Tibial nerve (tissue), 4 donors: ENCODE measurements around the gene RALB. TPM values are rescaled to one million over a fixed set of nuclear protein-coding genes. Genes with fewer than 3 reads are reported as not detected.

Experiments used
- DNase-seq, 2 donors: peaks; one replicate each; pipeline ENCODE4 v3.0.0-alpha.2; 2019; ENCODE audit warnings: low spot score in 2 of 2
- H3K27ac ChIP-seq, 4 donors: fragments of 200-600 bp; sonication (generic) in 3 of 4; one replicate each; pipeline ENCODE4 v1.5.1; 2017 to 2019; ENCODE audit warnings: mild to moderate bottlenecking in 1 of 4
- H3K27me3 ChIP-seq, 2 donors: fragments of 200-600 bp; sonication (generic) in 1 of 2; one replicate each; pipeline versions ENCODE4 v1.5.1 to v1.6.0; 2017 to 2019
- H3K36me3 ChIP-seq, 3 donors: fragments of 200-600 bp; sonication (generic); one replicate each; pipeline ENCODE4 v1.5.1; 2018 to 2019
- H3K4me1 ChIP-seq, 4 donors: fragments of 200-600 bp; sonication (generic) in 3 of 4; one replicate each; pipeline ENCODE4 v1.5.1; 2017 to 2019
- H3K4me3 ChIP-seq, 4 donors: fragments of 200-600 bp; sonication (generic) in 3 of 4; one replicate each; pipeline ENCODE4 v1.5.1; 2017 to 2019; ENCODE audit warnings: mild to moderate bottlenecking in 1 of 4, moderate library complexity in 1 of 4
- H3K9me3 ChIP-seq, 4 donors: fragments of 200-600 bp; sonication (generic) in 3 of 4; one replicate each; pipeline ENCODE4 v1.5.1; 2017 to 2019
- CTCF ChIP-seq, 5 experiments: fragments of 200-600 bp in 3 of 5; fragments of 450-650 bp in 2 of 5; sonication (generic) in 3 of 5; IDR thresholded peaks; one replicate each; pipeline ENCODE4 v1.5.1; 2016 to 2019; ENCODE audit warnings: antibody characterized with exemption in 5 of 5, mild to moderate bottlenecking in 3 of 5, moderate library complexity in 2 of 5
- EP300 ChIP-seq, 2 donors: sonication (generic); formaldehyde crosslinking; IDR thresholded peaks; one replicate each; pipeline ENCODE4 v1.6.1; 2017; ENCODE audit warnings: antibody characterized with exemption in 2 of 2, mild to moderate bottlenecking in 1 of 2
- POLR2A ChIP-seq, 2 donors: fragments of 450-650 bp; IDR thresholded peaks; one replicate each; pipeline ENCODE4 v1.6.1; 2017; ENCODE audit warnings: antibody characterized with exemption in 2 of 2, mild to moderate bottlenecking in 2 of 2, moderate library complexity in 2 of 2
- WGBS, 2 donors: methylation state at CpG; one replicate each; pipeline ENCODE4 v1.1.5; 2018; 5-methylcytosine and 5-hydroxymethylcytosine counted together
- total RNA-seq, 4 donors: library from RNA; depleted of rRNA; stranded (reverse); fragments of >200 nt; gene quantifications; one replicate each; pipeline ENCODE4 v1.1.0, GENCODE V29; 2016

The RALB gene
- total RNA-seq, 4 donors from 2014 or later = 35.1 to 40.4 (median 39.8) TPM

GRCh38 chr2:120221616-120222015 lies 31.0 kb upstream of the RALB start:
- H3K4me1 ChIP-seq = peaks cover 0 to 25% (median 8%) of the 10 kb centered on the region in 4 donors
- H3K27ac ChIP-seq = no peak overlapping the region
- peaks cover 0 to 38% (median 0%) of the 10 kb centered on the region in 3 donors for H3K36me3 ChIP-seq
- no peak overlapping the region for H3K4me3 ChIP-seq
- no peak for DNase-seq
- no peak for TF ChIP-seq EP300 (IDR thresholded peaks at IDR 0.05)
- TF ChIP-seq POLR2A (IDR thresholded peaks at IDR 0.05) = no peak
- TF ChIP-seq CTCF (IDR thresholded peaks at IDR 0.05) = no peak
- H3K27me3 ChIP-seq = no peaks in the 10 kb centered on the region
- WGBS, 2 donors = 97 to 98% methylated on average over 8 of the region's 8 CpGs
- H3K9me3 ChIP-seq = peaks cover 0 to 4% (median 0%) of the 10 kb centered on the region in 4 donors

- WGBS, 2 donors = 81 to 82% methylated on average over 47 to 49 of the region's 49 CpGs
- no peak for DNase-seq
- peaks cover 0 to 25% (median 8%) of the 10 kb centered on the region in 4 donors for H3K4me1 ChIP-seq
These were observed 30.2 kb upstream of the RALB start for GRCh38 chr2:120222186-120223033.

DNA sequence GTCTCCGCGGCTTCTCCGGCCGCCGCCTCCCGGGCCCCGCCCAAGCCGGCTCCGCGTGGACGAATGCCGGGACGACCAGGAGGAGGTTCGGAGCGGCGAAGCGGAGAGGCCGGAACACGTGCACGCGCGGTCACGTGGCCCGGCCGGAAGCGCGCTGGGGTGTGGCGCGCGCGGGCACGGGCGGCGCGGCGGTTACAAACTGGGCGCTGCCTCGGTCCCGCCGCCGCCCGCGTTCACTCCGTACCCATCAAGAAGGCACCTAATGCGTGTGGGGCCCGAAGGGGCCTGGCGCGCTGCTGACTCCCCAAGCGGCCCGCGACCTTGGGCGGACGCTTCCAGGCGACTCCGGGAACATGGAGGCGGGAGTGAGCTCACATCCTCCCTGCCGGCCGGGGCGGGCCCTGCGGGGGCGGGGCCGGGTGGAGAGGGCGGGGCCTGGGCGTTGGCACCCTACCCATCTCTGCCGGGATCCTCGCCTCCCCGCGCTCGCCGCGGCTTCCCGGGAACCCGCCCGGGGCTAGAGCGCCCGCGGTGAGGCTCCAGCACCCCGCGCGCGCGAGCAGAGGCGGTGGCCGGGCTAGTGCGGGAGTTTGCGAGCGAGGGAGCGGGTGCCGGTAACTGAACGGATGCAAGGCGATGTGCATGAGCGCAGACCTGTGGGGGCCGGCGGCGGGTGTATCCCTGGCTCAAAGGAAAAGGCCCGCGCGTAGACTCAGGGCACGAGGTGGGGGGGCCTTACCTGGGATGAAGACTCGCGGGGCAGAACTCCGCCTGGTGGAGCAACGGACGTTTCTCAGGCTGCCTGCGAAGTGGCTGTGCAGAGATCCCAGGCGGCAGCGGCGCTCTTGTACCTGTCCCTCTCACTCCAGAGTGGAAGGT lies 29.4 kb upstream of the RALB start, which contains the start of gene TMEM185B:
TSS of gene TMEM185B (minus strand) at position 367 of the 879 bp plus-strand sequence. CDS start 424 bp downstream, outside the sequence.
- Histone ChIP-seq H3K4me1 (peaks cover 0 to 25% (median 8%) of the 10 kb centered on the region in 4 donors), H3K9me3 (peaks cover 0 to 1% (median 0%) of the 10 kb centered on the region in 4 donors), H3K4me3 (peak within 1 kb of the TSS; percentile 64 to 92 (median 74)), H3K36me3 (peaks cover 0 to 28% (median 0%) of the 10 kb centered on the region in 3 donors), H3K27me3 (no peaks in the 10 kb centered on the region), H3K27ac (peak within 1 kb of the TSS; percentile 78 to 94 (median 93))
- 6 to 7% methylated on average over 35 to 41 of the region's 108 CpGs for WGBS, 2 donors
- TF ChIP-seq CTCF (IDR thresholded peaks at IDR 0.05) (peak in 2 of 5 experiments; percentile 45 to 63), EP300 (IDR thresholded peaks at IDR 0.05) (peak in 1 of 2 donors; percentile 71), POLR2A (IDR thresholded peaks at IDR 0.05) (peak; percentile 53 to 54)
- peak; percentile 81 to 85 for DNase-seq

More at GRCh38 chr2:120222186-120223033, 30.2 kb upstream of the RALB start:
- Histone ChIP-seq H3K36me3 (peaks cover 0 to 36% (median 0%) of the 10 kb centered on the region in 3 donors), H3K27ac (peak overlapping the region; percentile 78 to 94 (median 93)), H3K9me3 (peaks cover 0 to 4% (median 0%) of the 10 kb centered on the region in 4 donors), H3K4me3 (peak overlapping the region; percentile 64 to 92 (median 74)), H3K27me3 (no peaks in the 10 kb centered on the region)
- TF ChIP-seq POLR2A (IDR thresholded peaks at IDR 0.05) (no peak), CTCF (IDR thresholded peaks at IDR 0.05) (no peak), EP300 (IDR thresholded peaks at IDR 0.05) (no peak)

- H3K4me3 ChIP-seq = peak overlapping the region in 1 of 4 donors; percentile 64
- H3K36me3 ChIP-seq = peaks cover 0 to 18% (median 0%) of the 10 kb centered on the region in 3 donors
- no peak for DNase-seq
- H3K27ac ChIP-seq = no peak overlapping the region
- WGBS, 2 donors = 97 to 100% methylated on average over 5 to 9 of the region's 13 CpGs
- H3K4me1 ChIP-seq = peaks cover 0 to 25% (median 8%) of the 10 kb centered on the region in 4 donors
- no peak for TF ChIP-seq CTCF (IDR thresholded peaks at IDR 0.05)
- TF ChIP-seq EP300 (IDR thresholded peaks at IDR 0.05) = no peak
- TF ChIP-seq POLR2A (IDR thresholded peaks at IDR 0.05) = no peak
- no peaks in the 10 kb centered on the region for H3K27me3 ChIP-seq
- H3K9me3 ChIP-seq = no peaks in the 10 kb centered on the region
These were observed 28.4 kb upstream of the RALB start for GRCh38 chr2:120224256-120224655.
